Sigmoid colon (tissue), 7 donors: Measurements from ENCODE around the gene ACADS. TPM values are rescaled to one million over a fixed set of nuclear protein-coding genes. Genes with fewer than 3 reads are reported as not detected.

ENCODE experiments used
- DNase-seq: peaks from one replicate; pipeline ENCODE4 v3.0.0-alpha.2; 2019
- H3K27ac ChIP-seq, 4 donors: fragments of 200-600 bp; sonication (generic); one replicate each; pipeline ENCODE4 v1.5.1; 2016 to 2019; ENCODE audit warnings: mild to moderate bottlenecking in 1 of 4
- H3K27me3 ChIP-seq, 3 donors: fragments of 200-600 bp; sonication (generic); one replicate each; pipeline ENCODE4 v1.5.1; 2019; ENCODE audit warnings: mild to moderate bottlenecking in 1 of 3
- H3K36me3 ChIP-seq, 4 donors: fragments of 200-600 bp; sonication (generic); one replicate each; pipeline ENCODE4 v1.5.1; 2016 to 2019
- H3K4me1 ChIP-seq, 4 donors: fragments of 200-600 bp; sonication (generic); one replicate each; pipeline ENCODE4 v1.5.1; 2017 to 2019
- H3K4me3 ChIP-seq, 4 donors: fragments of 200-600 bp; sonication (generic); one replicate each; pipeline ENCODE4 v1.5.1; 2017 to 2019; ENCODE audit warnings: mild to moderate bottlenecking in 2 of 4, moderate library complexity in 1 of 4
- H3K9me3 ChIP-seq, 4 donors: fragments of 200-600 bp in 3 of 4; sonication (generic) in 3 of 4; one replicate each; pipeline versions ENCODE4 v1.5.1 to v1.6.1; 2013 to 2019
- CTCF ChIP-seq, 4 experiments: fragments of 450-650 bp in 3 of 4; fragments of 200-600 bp in 1 of 4; IDR thresholded peaks; one replicate each; pipeline ENCODE4 v1.5.1; 2016 to 2019; ENCODE audit warnings: antibody characterized with exemption in 4 of 4, mild to moderate bottlenecking in 3 of 4, moderate library complexity in 2 of 4
- EP300 ChIP-seq, 4 donors: sonication (generic); formaldehyde crosslinking; IDR thresholded peaks; one replicate each; pipeline ENCODE4 v1.6.1; 2017; ENCODE audit warnings: antibody characterized with exemption in 4 of 4
- POLR2A ChIP-seq, 2 donors: fragments of 450-650 bp; IDR thresholded peaks; one replicate each; pipeline ENCODE4 v1.6.1; 2016; ENCODE audit warnings: antibody characterized with exemption in 2 of 2, mild to moderate bottlenecking in 2 of 2, moderate library complexity in 2 of 2
- POLR2AphosphoS5 ChIP-seq, 4 donors: sonication (generic); formaldehyde crosslinking; IDR thresholded peaks; one replicate each; pipeline ENCODE4 v1.6.1; 2017; ENCODE audit warnings: antibody characterized with exemption in 4 of 4
- WGBS, 2 donors: extraction: QIAGEN DNeasy Blood & Tissue Kit; methylation state at CpG; one replicate each; pipeline ENCODE4 v1.1.7; 2013; 5-methylcytosine and 5-hydroxymethylcytosine counted together
- intact Hi-C: fragments of 100-400 bp; cut with DNase I; formaldehyde crosslinking; loops from one replicate; pipeline ENCODE4 v1.15.1; 2023
- polyA plus RNA-seq, 3 donors: library from polyadenylated mRNA; stranded (reverse); fragments of 200-250 nt; gene quantifications; one replicate each; pipeline ENCODE4 v1.2.3, GENCODE V29; 2013
- total RNA-seq, 4 donors: library from RNA; depleted of rRNA; stranded (reverse); fragments of >200 nt; gene quantifications; one replicate each; pipeline ENCODE4 v1.1.0, GENCODE V29; 2016
- donor health status: healthy with polysubstance abuse.
- donor health status: Bipolar disorder and iron deficiency.
- donor health status: healthy.

Gene ACADS
- total and polyA plus RNA-seq, 7 donors, result 36.8 to 325 (median 40.3) TPM

DNA sequence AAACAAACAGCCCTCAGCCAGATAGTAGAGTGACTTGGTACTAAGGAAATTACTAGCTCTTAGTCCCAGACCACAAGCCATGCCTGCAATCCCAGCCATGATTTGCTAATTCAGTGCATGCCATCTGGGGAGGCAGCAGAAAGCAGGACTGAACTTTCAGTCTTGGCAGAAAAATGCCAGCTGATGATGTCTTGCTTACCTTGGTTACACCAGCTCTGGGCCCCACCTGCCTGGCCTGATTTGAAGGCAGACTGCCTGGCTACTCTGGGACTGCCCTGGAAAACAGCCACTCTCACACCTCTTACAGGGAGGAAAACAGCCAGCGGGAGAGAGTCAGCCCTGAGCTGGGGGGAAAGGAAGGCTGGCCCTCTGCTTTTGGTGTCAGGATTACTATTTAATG is 20.0 kb upstream of the ACADS start:
- 93 to 96% methylated on average over 1 of the region's 1 CpG for WGBS, 2 donors
- Histone ChIP-seq H3K4me1 (peaks cover 0 to 7% (median 6%) of the 10 kb centered on the region in 4 donors), H3K36me3 (peaks cover 0 to 31% (median 7%) of the 10 kb centered on the region in 4 donors), H3K27me3 (no peaks in the 10 kb centered on the region), H3K9me3 (no peaks in the 10 kb centered on the region), H3K27ac (no peak overlapping the region), H3K4me3 (no peak overlapping the region)
- TF ChIP-seq POLR2A (IDR thresholded peaks at IDR 0.05) (no peak), EP300 (IDR thresholded peaks at IDR 0.05) (no peak), CTCF (IDR thresholded peaks at IDR 0.05) (no peak), POLR2AphosphoS5 (IDR thresholded peaks at IDR 0.05) (no peak)
- no peak for DNase-seq
- intact Hi-C loops, result no loop called here

- Histone ChIP-seq H3K27ac (no peak overlapping the region), H3K27me3 (no peaks in the 10 kb centered on the region), H3K36me3 (peaks cover 0 to 27% (median 6%) of the 10 kb centered on the region in 4 donors), H3K4me1 (peaks cover 0 to 11% (median 8%) of the 10 kb centered on the region in 4 donors), H3K9me3 (no peaks in the 10 kb centered on the region), H3K4me3 (no peak overlapping the region)
- 77 to 90% methylated on average over 5 of the region's 5 CpGs for WGBS, 2 donors
- TF ChIP-seq POLR2AphosphoS5 (IDR thresholded peaks at IDR 0.05), result no peak
- no peak for TF ChIP-seq CTCF (IDR thresholded peaks at IDR 0.05)
- TF ChIP-seq POLR2A (IDR thresholded peaks at IDR 0.05), result no peak
- TF ChIP-seq EP300 (IDR thresholded peaks at IDR 0.05), result no peak
- intact Hi-C loops, result no loop called here
- DNase-seq, result no peak
Measured at GRCh38 chr12:120706029-120706428, 19.6 kb upstream of the ACADS start.

- Histone ChIP-seq H3K4me1 (peaks cover 0 to 24% (median 20%) of the 10 kb centered on the region in 4 donors), H3K4me3 (no peak overlapping the region), H3K9me3 (no peaks in the 10 kb centered on the region), H3K27me3 (no peaks in the 10 kb centered on the region), H3K27ac (no peak overlapping the region), H3K36me3 (peaks cover 0 to 12% (median 2%) of the 10 kb centered on the region in 4 donors)
- TF ChIP-seq EP300 (IDR thresholded peaks at IDR 0.05) (no peak), CTCF (IDR thresholded peaks at IDR 0.05) (no peak), POLR2A (IDR thresholded peaks at IDR 0.05) (no peak), POLR2AphosphoS5 (IDR thresholded peaks at IDR 0.05) (no peak)
- intact Hi-C loops, result no loop called here
- no peak for DNase-seq
- 44 to 79% methylated on average over 4 of the region's 4 CpGs for WGBS, 2 donors
Measured at GRCh38 chr12:120708651-120709050, 17.0 kb upstream of the ACADS start.

- Histone ChIP-seq H3K4me3 (peak within 1 kb of the TSS; percentile 68 to 97 (median 90)), H3K27me3 (no peaks in the 10 kb centered on the region), H3K36me3 (peaks cover 5 to 21% (median 7%) of the 10 kb centered on the region in 4 donors), H3K4me1 (peaks cover 0 to 26% (median 20%) of the 10 kb centered on the region in 4 donors), H3K9me3 (no peaks in the 10 kb centered on the region), H3K27ac (peak within 1 kb of the TSS; percentile 88 to 95 (median 92))
- intact Hi-C loops, result loop anchor here (2.0 to 10.0 kb wide), 3 partner anchors 23 to 275 kb away; partner anchors contain the start of genes COX6A1, HNF1A and MLEC
- 1% methylated on average over 76 of the region's 76 CpGs for WGBS, 2 donors
- DNase-seq, result peak; percentile 73
- TF ChIP-seq POLR2AphosphoS5 (IDR thresholded peaks at IDR 0.05), result peak; percentile 35 to 82 (median 58)
- no peak for TF ChIP-seq CTCF (IDR thresholded peaks at IDR 0.05)
Measured at GRCh38 chr12:120710031-120710804, 15.4 kb upstream of the ACADS start, which contains the start of gene UNC119B. UNC119B (plus strand) TSS chr12:120710458; CDS start chr12:120710475, 17 bp downstream.
